Stomach (tissue), 9 donors: ENCODE measurements around the gene TPRN. TPM values are rescaled to one million over a fixed set of nuclear protein-coding genes. Genes with fewer than 3 reads are reported as not detected.
A peak's percentile ranks its signal among the peaks of the same experiment; 100 is the strongest.

ENCODE experiments used
- DNase-seq, 2 donors: peaks; one replicate each; pipeline versions ENCODE4 v3.0.0 to v3.0.0-alpha.2; 2013 to 2019
- H3K27ac ChIP-seq, 5 donors: fragments of 200-600 bp in 4 of 5; sonication (generic) in 4 of 5; one replicate each; pipeline ENCODE4 v1.5.1; 2013 to 2019; ENCODE audit warnings: mild to moderate bottlenecking in 1 of 5, moderate library complexity in 1 of 5
- H3K27me3 ChIP-seq, 3 donors: fragments of 200-600 bp; sonication (generic); one replicate each; pipeline ENCODE4 v1.5.1; 2017 to 2019; ENCODE audit warnings: mixed run types in 1 of 3
- H3K36me3 ChIP-seq, 4 donors: fragments of 200-600 bp; sonication (generic); 1 replicate in 3 of 4; 2 replicates in 1 of 4; pipeline ENCODE4 v1.5.1; 2016 to 2019
- H3K4me1 ChIP-seq, 4 donors: fragments of 200-600 bp; sonication (generic); one replicate each; pipeline ENCODE4 v1.5.1; 2016 to 2019
- H3K4me3 ChIP-seq, 4 donors: fragments of 200-600 bp; sonication (generic) in 3 of 4; one replicate each; pipeline ENCODE4 v1.5.1; 2016 to 2019; ENCODE audit warnings: mild to moderate bottlenecking in 1 of 4
- H3K9me3 ChIP-seq, 4 donors: fragments of 200-600 bp; sonication (generic); one replicate each; pipeline ENCODE4 v1.5.1; 2016 to 2019
- EP300 ChIP-seq: sonication (generic); formaldehyde crosslinking; IDR thresholded peaks from one replicate; pipeline ENCODE4 v1.6.1; 2017; ENCODE audit warnings: antibody characterized with exemption
- POLR2A ChIP-seq, 4 donors: fragments of 450-650 bp; IDR thresholded peaks; one replicate each; pipeline ENCODE4 v1.6.1; 2016; ENCODE audit warnings: antibody characterized with exemption in 4 of 4, control low read depth in 2 of 4, mild to moderate bottlenecking in 1 of 4, moderate library complexity in 1 of 4
- POLR2AphosphoS5 ChIP-seq, 3 donors: sonication (generic); formaldehyde crosslinking; IDR thresholded peaks; one replicate each; pipeline ENCODE4 v1.6.1; 2016; ENCODE audit warnings: antibody characterized with exemption in 3 of 3
- WGBS, 5 donors: extraction: QIAGEN DNeasy Blood & Tissue Kit in 3 of 5; methylation state at CpG; one replicate each; pipeline versions ENCODE4 v1.1.5 to v1.1.7; 2013 to 2018; 5-methylcytosine and 5-hydroxymethylcytosine counted together
- intact Hi-C: fragments of 100-400 bp; cut with DNase I; formaldehyde crosslinking; loops from one replicate; pipeline ENCODE4 v1.15.1; 2023; ENCODE audit warnings: low total_unique reads
- polyA plus RNA-seq, 3 donors: library from polyadenylated mRNA; stranded (reverse); fragments of 200-250 nt; gene quantifications; one replicate each; pipeline ENCODE4 v1.2.3, GENCODE V29; 2013
- total RNA-seq, 5 donors: library from RNA; depleted of rRNA; stranded (reverse); fragments of >200 nt; gene quantifications; one replicate each; pipeline versions ENCODE4 v1.1.0 to v1.2.3, GENCODE V29; 2014 to 2016
- TF ChIP-seq, protein P1 (sequence below), 7 experiments: fragments of 450-650 bp in 4 of 7; fragments of 200-600 bp in 3 of 7; sonication (generic) in 3 of 7; IDR thresholded peaks; one replicate each; pipeline ENCODE4 v1.5.1; 2016 to 2019; ENCODE audit warnings: antibody characterized with exemption in 7 of 7, control low read depth in 2 of 7, mild to moderate bottlenecking in 1 of 7
- donor health status: healthy with polysubstance abuse.
- donor health status: Bipolar disorder and iron deficiency.
- donor health status: healthy.

Gene TPRN
- total and polyA plus RNA-seq, 8 donors: 8.8 to 161 (median 24.6) TPM

DNA sequence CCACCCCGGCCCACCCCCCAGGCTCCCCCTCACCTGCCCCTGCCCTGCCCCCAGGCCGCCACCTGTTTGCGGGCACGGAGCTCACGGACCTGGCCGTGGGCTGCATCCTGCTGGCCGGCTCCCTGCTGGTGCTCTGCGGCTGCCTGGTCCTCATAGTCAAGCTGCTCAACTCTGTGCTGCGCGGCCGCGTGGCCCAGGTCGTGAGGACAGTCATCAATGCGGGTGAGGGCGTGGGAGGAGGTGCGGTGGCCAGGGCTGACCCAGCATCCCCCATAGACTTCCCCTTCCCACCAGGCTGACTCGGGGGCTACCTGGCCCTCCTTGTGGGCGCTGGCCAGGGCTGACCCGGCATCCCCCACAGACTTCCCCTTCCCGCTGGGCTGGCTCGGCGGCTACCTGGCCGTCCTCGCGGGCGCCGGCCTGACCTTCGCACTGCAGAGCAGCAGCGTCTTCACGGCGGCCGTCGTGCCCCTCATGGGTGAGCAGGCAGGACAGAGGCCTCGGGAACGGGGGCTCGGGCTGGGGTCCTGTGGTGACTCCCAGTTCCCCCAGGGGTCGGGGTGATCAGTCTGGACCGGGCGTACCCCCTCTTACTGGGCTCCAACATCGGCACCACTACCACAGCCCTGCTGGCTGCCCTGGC is 33.6 kb upstream of the TPRN start:
- Histone ChIP-seq H3K9me3 (no peaks in the 10 kb centered on the region), H3K4me1 (peaks cover 20 to 48% (median 44%) of the 10 kb centered on the region in 4 donors), H3K27ac (no peak overlapping the region), H3K27me3 (peaks cover 15 to 71% (median 64%) of the 10 kb centered on the region in 3 donors), H3K36me3 (no peaks in the 10 kb centered on the region), H3K4me3 (no peak overlapping the region)
- TF ChIP-seq POLR2A (IDR thresholded peaks at IDR 0.05) (no peak), EP300 (no peak), POLR2AphosphoS5 (IDR thresholded peaks at IDR 0.05) (no peak)
- TF ChIP-seq, protein P1, sequence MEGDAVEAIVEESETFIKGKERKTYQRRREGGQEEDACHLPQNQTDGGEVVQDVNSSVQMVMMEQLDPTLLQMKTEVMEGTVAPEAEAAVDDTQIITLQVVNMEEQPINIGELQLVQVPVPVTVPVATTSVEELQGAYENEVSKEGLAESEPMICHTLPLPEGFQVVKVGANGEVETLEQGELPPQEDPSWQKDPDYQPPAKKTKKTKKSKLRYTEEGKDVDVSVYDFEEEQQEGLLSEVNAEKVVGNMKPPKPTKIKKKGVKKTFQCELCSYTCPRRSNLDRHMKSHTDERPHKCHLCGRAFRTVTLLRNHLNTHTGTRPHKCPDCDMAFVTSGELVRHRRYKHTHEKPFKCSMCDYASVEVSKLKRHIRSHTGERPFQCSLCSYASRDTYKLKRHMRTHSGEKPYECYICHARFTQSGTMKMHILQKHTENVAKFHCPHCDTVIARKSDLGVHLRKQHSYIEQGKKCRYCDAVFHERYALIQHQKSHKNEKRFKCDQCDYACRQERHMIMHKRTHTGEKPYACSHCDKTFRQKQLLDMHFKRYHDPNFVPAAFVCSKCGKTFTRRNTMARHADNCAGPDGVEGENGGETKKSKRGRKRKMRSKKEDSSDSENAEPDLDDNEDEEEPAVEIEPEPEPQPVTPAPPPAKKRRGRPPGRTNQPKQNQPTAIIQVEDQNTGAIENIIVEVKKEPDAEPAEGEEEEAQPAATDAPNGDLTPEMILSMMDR (IDR thresholded peaks at IDR 0.05): no peak
- peak in 1 of 2 donors; percentile 29 for DNase-seq
- 26 to 47% (median 41%) methylated on average over 10 to 40 of the region's 40 CpGs for WGBS, 5 donors
- intact Hi-C loops: loop anchor here (10.0 kb wide), 1 partner anchor 49 kb away; the partner anchor contains the start of genes ANAPC2 and SSNA1

DNA sequence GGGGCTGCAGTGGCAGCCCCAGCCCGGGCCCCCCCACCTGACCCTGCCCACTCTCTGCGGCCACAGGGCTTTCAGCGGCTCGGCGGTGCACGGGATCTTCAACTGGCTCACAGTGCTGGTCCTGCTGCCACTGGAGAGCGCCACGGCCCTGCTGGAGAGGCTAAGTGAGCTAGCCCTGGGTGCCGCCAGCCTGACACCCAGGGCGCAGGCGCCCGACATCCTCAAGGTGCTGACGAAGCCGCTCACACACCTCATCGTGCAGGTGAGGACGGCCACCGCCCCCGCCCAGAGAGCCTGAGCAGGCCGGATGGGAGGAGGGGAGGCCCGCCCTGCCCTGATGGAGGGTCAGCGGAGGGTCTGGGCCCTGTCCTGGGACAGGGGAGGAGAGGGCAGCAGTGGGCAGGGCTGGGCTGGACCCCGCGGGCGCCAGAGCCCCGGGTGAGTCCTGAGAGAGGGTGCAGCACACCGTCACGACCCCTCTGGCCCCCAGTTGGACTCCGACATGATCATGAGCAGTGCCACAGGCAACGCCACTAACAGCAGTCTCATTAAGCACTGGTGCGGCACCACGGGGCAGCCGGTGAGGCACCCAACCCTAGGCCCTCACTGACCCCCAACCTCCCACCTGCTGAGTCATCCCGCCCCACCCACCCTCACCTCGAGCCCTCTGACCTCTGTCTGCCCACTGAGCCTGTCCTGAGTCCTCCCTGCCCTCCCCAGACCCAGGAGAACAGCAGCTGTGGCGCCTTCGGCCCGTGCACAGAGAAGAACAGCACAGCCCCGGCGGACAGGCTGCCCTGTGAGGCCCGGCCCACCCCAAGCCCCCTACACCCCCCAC is 32.8 kb upstream of the TPRN start:
- intact Hi-C loops: loop anchor here (10.0 kb wide), 1 partner anchor 49 kb away; the partner anchor contains the start of genes ANAPC2 and SSNA1
- Histone ChIP-seq H3K4me1 (peaks cover 20 to 46% (median 42%) of the 10 kb centered on the region in 4 donors), H3K36me3 (no peaks in the 10 kb centered on the region), H3K27ac (no peak overlapping the region), H3K9me3 (no peaks in the 10 kb centered on the region), H3K4me3 (no peak overlapping the region), H3K27me3 (peaks cover 18 to 79% (median 72%) of the 10 kb centered on the region in 3 donors)
- DNase-seq: no peak
- TF ChIP-seq EP300 (no peak), POLR2AphosphoS5 (IDR thresholded peaks at IDR 0.05) (no peak), POLR2A (IDR thresholded peaks at IDR 0.05) (no peak)
- TF ChIP-seq, protein P1 (IDR thresholded peaks at IDR 0.05): no peak
- WGBS, 5 donors: 58 to 70% (median 66%) methylated on average over 8 to 40 of the region's 40 CpGs

DNA sequence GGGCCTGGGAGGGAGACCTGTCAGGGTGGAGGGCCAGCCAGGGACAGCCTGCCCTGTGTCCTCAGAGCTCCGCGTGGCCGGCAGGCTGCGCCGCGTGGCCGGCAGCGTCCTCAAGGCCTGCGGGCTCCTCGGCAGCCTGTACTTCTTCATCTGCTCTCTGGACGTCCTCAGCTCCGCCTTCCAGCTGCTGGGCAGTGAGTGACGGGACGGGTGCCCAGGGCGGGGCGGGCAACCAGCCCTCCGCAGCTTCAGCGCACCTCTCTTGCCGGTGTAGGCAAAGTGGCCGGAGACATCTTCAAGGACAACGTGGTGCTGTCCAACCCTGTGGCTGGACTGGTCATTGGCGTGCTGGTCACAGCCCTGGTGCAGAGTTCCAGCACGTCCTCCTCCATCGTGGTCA is 32.0 kb upstream of the TPRN start:
- no peak overlapping the region for H3K4me3 ChIP-seq
- intact Hi-C loops: loop anchor here (10.0 kb wide), 1 partner anchor 48 kb away; the partner anchor contains the start of genes ANAPC2 and SSNA1
- no peak overlapping the region for H3K27ac ChIP-seq
- peaks cover 23 to 48% (median 42%) of the 10 kb centered on the region in 4 donors for H3K4me1 ChIP-seq
- 37 to 66% (median 48%) methylated on average over 14 to 24 of the region's 24 CpGs for WGBS, 5 donors
- no peak for DNase-seq
- H3K36me3 ChIP-seq: no peaks in the 10 kb centered on the region
- no peak for TF ChIP-seq POLR2A (IDR thresholded peaks at IDR 0.05)
- no peak for TF ChIP-seq EP300
- TF ChIP-seq, protein P1 (IDR thresholded peaks at IDR 0.05): no peak
- TF ChIP-seq POLR2AphosphoS5 (IDR thresholded peaks at IDR 0.05): no peak
- no peaks in the 10 kb centered on the region for H3K9me3 ChIP-seq
- H3K27me3 ChIP-seq: peaks cover 18 to 88% (median 76%) of the 10 kb centered on the region in 3 donors

DNA sequence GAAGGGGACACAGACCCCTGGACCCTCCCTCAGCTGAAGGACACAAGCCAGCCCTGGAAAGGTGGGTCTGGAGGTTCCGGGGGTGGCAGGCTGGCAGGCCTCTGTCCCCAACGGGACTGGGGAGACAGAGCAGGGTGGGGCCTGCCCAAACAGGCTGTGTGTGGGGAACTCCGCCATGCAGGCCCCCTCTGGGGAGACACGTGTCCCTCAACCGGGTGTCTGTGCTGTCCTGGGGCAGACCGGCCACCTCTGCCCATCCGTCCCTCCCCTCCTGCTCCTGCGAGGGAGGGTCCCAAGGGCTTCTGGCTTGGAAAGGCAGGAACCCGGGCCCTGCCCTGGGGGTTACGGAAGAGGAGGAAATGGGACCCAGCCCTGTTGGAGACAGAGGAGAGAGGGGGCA is 31.6 kb upstream of the TPRN start:
- TF ChIP-seq POLR2AphosphoS5 (IDR thresholded peaks at IDR 0.05): no peak
- no peak for TF ChIP-seq EP300
- WGBS, 5 donors: 71 to 79% (median 73%) methylated on average over 7 to 10 of the region's 10 CpGs
- Histone ChIP-seq H3K4me1 (peaks cover 23 to 48% (median 42%) of the 10 kb centered on the region in 4 donors), H3K27me3 (peaks cover 18 to 92% (median 76%) of the 10 kb centered on the region in 3 donors), H3K36me3 (no peaks in the 10 kb centered on the region), H3K4me3 (no peak overlapping the region), H3K9me3 (no peaks in the 10 kb centered on the region), H3K27ac (no peak overlapping the region)
- intact Hi-C loops: loop anchor here (10.0 kb wide), 1 partner anchor 47 kb away; the partner anchor contains the start of genes ANAPC2 and SSNA1
- DNase-seq: no peak
